Stomach (tissue), 4 donors: ENCODE results near the gene GABRB2.

Experiments used
- POLR2A ChIP-seq, 4 donors: fragments of 450-650 bp; IDR thresholded peaks; one replicate each; pipeline ENCODE4 v1.6.1; 2016; ENCODE audit warnings: antibody characterized with exemption in 4 of 4, control low read depth in 2 of 4, mild to moderate bottlenecking in 1 of 4, moderate library complexity in 1 of 4
- TF ChIP-seq, protein P1 (sequence below), 7 experiments: fragments of 450-650 bp in 4 of 7; fragments of 200-600 bp in 3 of 7; sonication (generic) in 3 of 7; IDR thresholded peaks; one replicate each; pipeline ENCODE4 v1.5.1; 2016 to 2019; ENCODE audit warnings: antibody characterized with exemption in 7 of 7, control low read depth in 2 of 7, mild to moderate bottlenecking in 1 of 7

DNA sequence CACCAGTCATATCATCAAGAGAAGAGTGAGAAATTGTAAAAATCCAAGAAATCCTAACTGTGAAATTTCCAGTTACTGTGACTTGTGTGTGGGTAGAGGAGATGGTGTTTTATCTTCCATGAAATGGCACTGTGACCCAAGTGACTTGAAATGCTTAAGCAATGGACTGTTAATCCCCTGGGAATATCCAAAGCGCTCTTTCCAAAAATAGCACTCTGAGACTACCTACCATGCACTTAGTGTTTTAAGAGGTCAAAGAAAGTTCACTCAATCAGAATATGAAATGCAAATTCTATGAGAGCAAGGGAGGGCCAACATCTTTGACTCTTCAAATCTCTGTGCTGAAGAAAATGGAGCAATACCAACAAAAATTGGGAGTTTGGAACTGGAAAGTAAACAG lies 244.0 kb downstream of the GABRB2 start:
- TF ChIP-seq, protein P1, sequence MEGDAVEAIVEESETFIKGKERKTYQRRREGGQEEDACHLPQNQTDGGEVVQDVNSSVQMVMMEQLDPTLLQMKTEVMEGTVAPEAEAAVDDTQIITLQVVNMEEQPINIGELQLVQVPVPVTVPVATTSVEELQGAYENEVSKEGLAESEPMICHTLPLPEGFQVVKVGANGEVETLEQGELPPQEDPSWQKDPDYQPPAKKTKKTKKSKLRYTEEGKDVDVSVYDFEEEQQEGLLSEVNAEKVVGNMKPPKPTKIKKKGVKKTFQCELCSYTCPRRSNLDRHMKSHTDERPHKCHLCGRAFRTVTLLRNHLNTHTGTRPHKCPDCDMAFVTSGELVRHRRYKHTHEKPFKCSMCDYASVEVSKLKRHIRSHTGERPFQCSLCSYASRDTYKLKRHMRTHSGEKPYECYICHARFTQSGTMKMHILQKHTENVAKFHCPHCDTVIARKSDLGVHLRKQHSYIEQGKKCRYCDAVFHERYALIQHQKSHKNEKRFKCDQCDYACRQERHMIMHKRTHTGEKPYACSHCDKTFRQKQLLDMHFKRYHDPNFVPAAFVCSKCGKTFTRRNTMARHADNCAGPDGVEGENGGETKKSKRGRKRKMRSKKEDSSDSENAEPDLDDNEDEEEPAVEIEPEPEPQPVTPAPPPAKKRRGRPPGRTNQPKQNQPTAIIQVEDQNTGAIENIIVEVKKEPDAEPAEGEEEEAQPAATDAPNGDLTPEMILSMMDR (IDR thresholded peaks at IDR 0.05): no peak
- no peak for TF ChIP-seq POLR2A (IDR thresholded peaks at IDR 0.05)
